ENCODE results near the gene KRTAP3-2.
"Not testable (repeated sequence)": the region's sequence is repeated elsewhere in the genome, so short reads cannot be mapped to it uniquely, and the experiment has no call there.

KRTAP3-2 gene

DNA sequence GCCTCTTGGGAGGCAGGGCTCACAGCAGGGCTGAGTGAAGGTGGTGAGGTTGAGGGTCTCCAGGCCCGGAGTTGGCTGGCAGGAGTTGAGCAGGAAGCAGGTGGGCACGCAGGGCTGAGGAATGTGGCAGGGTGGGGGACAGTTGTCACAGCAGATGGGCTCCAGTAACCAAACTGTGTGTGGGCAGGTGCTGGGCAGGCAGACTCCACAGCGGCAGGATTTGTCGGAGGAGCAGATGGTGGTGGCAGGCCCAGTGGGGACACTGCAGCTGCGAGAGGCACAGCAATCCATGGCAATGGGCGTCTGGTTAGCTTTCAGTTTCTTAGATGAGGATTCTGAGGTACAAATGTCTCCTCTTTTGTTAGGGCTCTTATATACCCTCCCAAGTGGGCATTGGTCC lies at the start of gene KRTAP3-2:
Gene KRTAP3-2 (minus strand): TSS at position 344 of the 400 bp plus-strand sequence. CDS start 53 bp downstream, at position 291.
- not testable (repeated sequence) for DNase-seq

DNA sequence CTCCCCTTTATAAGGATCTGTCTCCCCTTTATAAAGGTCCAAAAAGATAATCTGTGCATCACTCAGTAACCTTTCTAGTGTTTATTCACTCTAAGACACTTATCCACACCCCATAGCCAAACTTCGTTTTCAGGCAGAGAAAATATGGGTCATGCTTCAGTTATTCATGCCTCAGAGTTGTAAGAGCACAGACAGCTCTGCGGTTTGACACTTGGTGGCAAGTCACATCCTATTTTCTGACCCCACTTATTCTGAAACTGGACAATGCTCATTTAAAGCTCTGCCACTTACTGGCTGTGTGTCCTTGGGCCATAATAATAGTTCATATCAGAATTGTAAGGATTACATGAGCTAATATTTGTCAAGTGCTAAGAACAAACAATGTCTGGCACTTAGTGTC lies 49.4 kb upstream of the KRTAP3-2 start:
- DNase-seq: no peak

DNA sequence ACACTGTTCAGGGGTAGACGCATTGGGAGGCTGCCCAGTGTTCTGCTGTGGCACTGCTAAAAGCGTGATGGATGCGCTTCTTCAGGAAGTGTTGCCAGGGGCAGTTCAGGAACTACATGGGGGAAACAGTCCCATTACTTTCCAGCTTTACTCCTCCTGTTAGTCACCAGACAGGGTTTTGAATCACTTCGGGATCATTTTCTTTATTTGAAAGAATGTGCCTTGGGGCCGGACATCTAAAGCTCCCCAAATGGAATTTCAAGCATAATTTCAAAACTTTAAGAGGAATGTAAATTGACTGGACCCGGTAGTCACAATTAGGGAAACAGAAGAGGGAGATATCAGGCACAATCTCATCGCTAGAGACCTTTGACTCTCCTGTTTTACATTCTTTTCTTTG lies 48.7 kb upstream of the KRTAP3-2 start:
- no peak for DNase-seq

DNA sequence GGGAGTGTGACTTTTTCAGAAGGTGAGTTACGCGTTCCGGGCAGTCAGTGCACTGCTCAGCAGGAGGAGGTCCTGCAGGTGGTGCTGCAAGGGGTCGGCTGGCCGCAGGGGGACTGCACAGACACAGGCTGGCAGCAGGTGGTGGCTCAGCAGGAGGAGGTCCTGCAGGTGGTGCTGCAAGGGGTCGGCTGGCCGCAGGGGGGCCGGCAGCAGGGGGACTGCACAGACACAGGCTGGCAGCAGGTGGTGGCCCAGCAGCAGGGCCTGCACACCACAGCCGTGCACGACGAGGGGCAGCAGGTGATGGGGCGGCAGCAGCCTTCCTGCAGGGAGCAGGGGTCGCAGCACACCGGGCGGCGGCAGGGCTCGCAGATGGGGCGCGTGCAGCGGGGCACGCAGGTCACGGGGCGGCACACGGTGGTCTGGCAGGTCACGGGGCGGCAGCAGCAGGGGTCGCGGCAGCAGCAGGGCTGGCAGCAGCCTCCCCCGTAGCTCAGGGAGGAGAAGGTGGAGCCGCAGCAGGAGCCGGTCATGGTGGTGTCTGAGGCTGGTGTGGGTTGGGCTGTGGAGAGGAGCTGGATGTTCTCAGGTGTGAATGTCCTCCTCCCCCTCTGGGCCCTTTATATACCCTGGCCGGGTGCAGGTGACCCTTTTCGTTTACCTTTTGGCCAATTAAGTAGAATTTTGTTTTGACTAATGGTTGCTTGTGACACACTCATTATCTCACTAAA lies 47.2 kb upstream of the KRTAP3-2 start, which contains the start of gene KRTAP2-1:
Gene KRTAP2-1 (minus strand): TSS at position 582 of the 731 bp plus-strand sequence. CDS start 49 bp downstream, at position 533.
- not testable (repeated sequence) for DNase-seq

DNA sequence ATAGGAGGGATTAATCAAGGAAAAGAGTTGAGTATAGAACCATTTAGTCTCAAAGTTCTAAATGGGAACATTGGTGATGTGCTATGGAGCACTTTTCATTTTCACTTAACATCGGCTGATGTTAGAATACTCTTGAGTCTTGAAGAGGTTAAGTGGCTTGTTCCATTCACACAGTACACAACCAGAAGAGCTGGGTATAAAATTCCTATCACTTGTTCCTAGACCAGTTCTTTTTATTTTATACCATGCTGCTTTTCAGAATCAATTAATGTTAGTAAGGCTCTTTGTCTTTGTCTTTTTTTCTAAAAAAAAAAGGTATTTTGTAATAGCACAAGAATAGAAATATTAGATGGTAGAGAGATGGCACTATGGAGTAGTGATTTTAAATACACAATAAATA lies 43.2 kb upstream of the KRTAP3-2 start:
- DNase-seq: no peak

DNA sequence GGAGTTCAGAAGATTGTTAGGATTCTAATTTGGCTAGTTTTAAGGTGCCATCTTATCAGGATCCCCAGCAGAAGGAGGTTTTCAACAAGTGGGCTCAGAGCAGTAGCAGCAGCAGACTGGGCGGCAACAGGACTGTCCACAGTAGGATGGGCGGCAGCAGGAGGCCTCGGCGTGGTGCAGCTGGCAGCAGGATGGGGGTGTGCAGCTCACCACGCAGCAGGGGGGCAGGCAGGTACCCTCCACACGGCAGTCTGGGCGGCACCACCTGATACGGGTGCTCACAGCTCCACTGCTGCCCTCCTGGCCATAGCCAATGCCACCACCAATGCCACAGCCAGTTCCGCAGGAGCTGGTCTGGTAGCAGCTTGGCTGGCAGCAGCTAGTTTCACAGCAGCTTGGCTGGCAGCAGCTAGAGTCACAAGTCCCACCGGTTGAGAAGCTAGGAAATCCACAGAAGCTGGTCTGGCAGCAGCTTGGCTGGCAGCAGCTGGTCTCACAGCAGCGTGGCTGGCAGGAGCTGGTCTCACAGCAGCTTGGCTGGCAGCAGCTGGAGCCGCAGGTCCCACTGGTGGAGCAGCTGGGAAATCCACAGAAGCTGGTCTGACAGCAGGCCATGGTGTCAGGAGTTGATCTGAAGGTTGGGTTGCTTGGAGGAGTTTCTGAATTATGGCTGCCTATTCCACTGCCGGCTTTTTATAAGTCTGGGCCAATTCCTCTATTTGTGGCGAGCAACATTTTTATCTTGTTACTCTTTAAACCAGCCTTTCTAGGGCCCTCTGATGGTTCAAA lies 41.3 kb upstream of the KRTAP3-2 start, which contains the start of gene KRTAP1-1:
Gene KRTAP1-1 (minus strand): TSS at position 668 of the 789 bp plus-strand sequence. CDS start 53 bp downstream, at position 615.
- DNase-seq: not testable (repeated sequence)

DNA sequence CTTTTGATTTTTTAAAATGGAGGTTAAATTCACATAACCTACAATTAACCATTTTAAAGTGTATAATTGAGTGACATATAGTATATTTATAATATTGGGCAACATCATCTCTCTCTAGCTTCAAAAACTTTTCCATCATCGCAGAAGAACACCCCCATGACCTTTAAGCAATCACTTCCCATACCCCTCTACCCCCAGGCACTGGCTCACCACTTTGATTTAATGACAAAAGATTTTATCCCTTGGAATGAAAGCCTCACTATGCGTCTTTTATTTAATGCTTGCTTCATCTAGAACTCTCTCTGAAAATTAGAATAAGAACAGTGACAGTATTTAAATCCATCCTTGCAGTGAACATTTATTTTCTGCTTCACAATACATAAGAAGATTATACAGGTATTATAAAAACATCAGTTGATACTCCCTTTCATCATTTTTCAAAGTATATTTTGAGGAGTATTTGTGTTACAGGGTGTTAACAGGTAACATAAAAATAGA lies 38.2 kb upstream of the KRTAP3-2 start:
- no peak for DNase-seq

DNA sequence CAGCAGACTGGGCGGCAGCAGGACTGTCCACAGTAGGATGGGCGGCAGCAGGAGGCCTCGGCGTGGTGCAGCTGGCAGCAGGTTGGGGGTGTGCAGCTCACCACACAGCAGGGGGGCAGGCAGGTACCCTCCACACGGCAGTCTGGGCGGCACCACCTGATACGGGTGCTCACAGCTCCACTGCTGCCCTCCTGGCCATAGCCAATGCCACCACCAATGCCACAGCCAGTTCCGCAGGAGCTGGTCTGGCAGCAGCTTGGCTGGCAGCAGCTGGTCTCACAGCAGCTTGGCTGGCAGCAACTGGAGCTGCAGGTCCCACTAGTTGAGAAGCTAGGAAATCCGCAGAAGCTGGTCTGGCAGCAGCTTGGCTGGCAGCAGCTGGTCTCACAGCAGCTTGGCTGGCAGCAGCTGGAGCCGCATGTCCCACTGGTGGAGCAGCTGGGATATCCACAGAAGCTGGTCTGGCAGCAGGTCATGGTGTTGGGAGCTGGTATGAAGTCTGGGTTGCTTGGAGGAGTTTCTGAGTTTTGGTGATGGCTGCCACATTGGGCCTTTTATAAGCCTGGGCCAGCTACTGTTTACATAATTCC lies 34.7 kb upstream of the KRTAP3-2 start, which contains the start of gene KRTAP1-3:
Gene KRTAP1-3 (minus strand): TSS at position 529 of the 590 bp plus-strand sequence. CDS start 53 bp downstream, at position 476.
- not testable (repeated sequence) for DNase-seq

DNA sequence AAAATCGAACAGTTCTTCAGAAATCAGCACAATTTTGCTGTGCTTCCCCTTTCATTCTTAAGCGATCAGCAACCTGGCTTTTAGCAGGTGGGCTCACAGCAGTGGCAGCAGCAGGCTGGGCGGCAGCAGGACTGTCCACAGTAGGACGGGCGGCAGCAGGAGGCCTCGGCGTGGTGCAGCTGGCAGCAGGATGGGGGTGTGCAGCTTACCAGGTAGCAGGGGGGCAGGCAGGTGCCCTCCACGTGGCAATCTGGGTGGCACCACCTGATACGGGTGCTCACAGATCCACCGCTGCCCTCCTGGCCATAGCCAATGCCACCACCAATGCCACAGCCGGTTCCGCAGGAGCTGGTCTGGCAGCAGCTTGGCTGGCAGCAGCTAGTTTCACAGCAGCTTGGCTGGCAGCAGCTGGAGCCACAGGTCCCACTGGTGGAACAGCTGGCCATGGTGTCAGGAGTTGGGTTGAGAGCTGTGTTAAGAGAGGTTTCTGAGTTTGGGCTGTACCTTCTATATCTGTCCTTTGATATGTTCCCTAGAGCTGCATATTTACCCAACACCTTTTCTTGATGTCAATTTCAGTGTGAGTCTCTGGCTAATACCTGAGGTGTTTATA lies 30.0 kb upstream of the KRTAP3-2 start, which contains the start of gene KRTAP1-4:
Gene KRTAP1-4 (minus strand): TSS at position 563 of the 613 bp plus-strand sequence. CDS start 117 bp downstream, at position 446.
- DNase-seq: no peak

DNA sequence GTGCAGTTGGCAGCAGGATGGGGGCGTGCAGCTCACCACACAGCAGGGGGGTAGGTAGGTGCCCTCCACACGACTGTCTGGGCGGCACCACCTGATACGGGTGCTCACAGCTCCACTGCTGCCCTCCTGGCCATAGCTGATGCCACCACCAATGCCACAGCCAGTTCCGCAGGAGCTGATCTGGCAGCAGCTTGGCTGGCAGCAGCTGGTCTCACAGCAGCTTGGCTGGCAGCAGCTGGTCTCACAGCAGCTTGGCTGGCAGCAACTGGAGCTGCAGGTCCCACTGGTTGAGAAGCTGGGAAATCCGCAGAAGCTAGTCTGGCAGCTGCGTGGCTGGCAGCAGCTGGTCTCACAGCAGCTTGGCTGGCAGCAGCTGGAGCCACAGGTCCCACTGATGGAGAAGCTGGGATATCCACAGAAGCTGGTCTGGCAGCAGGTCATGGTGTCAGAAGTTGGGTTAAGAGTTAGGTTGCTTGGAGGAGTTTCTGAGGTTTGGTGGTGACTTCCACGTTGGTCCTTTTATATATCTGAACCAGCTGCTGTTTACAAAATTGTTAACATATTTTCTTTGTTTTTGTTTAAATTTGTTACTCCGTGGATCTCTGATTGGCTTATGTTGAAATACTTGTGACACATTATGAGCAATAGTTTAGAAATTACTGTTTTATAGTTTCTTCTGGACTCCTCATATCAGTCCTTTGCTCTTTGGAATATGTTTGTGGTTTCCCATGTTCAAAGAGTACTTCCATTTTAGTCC lies 27.2 kb upstream of the KRTAP3-2 start, which contains the start of gene KRTAP1-5:
Gene KRTAP1-5 (minus strand): TSS at position 494 of the 757 bp plus-strand sequence. CDS start 53 bp downstream, at position 441.
- DNase-seq: no peak

DNA sequence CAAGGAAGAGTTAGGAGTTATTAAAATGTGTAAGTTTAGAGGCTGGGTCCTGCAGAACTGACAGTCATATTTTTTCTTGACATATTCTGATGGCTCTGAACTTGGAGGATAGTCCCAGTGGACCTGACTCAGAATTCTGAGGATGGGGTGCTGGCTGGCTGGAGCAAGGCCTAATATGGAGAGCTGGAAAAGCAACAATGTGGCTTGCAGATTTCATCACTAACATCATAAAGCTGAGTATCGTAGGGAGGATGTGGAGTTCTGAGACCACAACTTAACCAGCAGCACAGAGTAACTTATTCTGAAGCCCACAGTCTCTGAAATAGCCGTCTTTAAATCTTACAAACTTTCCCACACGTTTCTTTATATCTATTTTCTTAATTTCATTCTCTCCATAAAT lies 25.0 kb upstream of the KRTAP3-2 start:
- no peak for DNase-seq

DNA sequence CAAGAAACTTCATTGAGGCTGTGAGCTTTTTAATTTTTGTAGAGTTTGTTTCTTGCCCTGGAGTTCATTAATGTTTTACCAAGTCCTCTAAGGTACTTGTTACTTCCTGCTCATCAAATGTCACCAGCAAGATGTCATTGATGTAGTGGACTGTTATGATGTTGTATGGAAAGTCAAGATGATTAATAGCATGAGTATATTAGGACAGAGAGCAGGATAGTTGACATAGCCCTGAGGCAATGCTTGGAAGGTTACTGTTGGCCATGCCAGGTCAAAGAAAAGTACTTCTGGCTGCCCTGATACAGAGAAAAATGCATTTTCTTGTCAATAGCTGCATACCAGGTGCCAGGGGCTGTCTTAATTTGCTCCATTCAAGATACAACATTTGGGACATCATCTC lies 20.6 kb upstream of the KRTAP3-2 start:
- DNase-seq: no peak

DNA sequence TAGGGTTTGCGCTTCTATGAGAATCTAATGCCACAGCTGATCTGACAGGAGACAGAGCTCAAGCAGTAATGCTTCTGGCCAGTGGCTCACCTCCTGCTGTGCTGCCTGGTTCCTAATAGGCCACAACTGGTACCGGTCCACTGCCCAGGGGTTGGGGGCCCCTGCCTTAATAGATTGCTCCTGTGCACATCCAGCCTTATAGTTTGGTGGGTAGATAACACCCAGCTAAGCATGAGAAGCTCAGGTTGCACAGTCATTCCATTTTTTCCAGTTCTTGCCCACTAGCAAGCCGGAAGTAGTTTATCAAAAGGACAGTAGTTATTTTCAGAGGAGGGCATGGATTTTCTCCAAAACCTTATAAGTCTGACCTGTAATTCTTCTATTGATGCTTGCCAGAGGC lies 19.7 kb upstream of the KRTAP3-2 start:
- DNase-seq: no peak

DNA sequence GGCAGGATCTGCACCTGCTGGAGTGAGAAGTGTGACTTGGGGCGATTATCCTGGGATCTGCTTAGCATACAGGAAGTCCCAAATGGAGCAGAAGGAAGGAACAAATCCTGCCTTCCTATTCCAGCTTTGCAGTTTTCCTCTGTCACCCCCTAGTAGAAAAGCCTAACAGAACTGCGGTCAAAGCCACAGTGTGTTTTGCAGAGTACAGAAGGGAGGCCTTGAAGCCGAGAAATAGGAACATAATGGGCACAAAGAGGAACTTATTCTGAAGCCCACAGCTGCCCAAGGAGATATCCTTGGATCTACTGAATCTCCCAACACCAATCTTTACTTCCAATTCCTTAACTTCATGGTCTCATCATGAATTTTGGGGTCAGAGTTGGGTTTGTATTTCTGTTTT lies 18.8 kb upstream of the KRTAP3-2 start:
- DNase-seq: no peak

DNA sequence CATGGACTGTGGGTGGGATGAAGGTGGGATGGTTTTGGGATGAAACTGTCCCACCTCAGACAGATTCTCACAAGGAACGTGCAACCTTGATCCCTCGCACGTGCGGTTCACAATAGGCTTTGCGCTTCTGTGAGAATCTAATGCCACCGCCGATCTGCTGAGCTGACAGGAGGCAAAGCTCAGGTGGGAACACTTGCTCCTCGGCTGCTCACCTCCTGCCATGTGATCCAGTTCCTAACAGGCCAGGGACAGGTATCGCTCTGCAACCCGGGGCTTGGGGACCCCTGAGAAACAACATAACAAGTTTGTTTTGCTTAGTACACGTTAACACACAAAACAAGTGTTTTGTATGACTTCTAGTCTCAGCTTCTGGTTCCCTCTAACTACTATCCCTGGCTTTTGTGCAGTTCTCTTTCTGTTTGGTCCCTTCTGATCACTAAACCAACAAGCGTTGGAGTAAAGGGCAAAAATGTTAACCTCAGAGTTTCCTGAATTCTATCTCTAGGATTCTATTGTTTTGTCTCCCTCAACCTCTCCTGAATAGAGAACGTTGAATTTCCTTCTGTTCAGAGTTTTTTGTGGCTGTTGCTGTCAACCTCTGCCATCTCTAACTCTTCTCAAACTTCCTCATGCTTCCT lies 17.0 kb upstream of the KRTAP3-2 start:
- no peak for DNase-seq

DNA sequence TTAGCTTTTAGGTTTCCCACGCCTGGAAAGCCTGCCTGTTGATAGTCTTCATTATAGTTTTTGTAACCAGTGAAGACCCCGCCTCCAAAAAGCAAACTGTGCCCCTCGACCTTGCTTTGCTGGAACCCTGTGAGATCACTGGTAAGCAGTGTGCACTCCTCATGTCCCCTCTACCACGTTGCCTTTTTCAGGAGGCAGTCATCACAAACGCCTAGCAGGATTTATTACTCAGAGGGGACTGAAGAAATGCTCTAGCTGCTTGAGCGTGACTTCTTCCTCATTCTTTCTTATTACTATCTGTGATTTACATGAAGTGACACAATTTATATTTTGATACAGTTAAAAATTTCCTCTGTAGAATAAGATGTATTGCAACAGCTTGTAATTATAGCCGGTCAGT lies 15.7 kb upstream of the KRTAP3-2 start:
- no peak for DNase-seq

DNA sequence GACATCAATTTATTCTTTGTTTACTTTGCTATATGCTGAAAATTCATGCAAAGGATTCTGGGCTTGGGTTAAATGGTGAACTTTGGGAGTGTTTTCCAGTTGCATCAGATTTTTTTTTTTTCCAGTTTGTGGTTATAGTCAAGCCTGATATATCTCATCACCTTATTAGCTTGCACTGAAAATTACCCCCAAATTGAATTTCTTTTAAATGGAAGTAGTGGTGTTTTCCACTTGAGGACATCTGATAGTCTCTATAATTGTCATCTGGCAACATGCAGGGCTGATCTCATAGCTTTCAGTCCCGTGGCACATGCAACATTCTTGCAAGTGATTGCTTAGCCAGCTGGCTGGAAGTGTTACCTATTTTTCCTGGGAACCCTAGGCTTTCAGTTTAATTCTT lies 13.9 kb upstream of the KRTAP3-2 start:
- DNase-seq: peak; percentile 68

DNA sequence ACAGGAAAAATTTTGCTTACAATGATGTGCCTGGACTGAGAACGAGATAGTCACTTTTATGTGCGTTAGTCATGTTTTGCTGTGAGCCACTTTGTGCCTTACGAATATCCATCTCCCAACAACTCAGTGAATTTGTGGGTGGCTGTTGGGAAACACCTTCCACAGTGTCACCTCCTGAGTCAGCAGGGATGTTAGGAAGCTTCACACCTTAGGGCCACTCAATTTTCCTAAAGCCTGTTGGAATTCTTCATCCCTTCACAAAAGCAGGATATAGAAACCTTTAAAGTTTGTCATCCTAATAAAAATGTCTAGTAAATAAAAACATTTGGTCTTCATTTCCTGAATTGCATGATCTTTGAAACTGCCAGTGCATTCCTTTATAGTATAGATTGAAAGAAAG lies 13.5 kb upstream of the KRTAP3-2 start:
- DNase-seq: no peak

DNA sequence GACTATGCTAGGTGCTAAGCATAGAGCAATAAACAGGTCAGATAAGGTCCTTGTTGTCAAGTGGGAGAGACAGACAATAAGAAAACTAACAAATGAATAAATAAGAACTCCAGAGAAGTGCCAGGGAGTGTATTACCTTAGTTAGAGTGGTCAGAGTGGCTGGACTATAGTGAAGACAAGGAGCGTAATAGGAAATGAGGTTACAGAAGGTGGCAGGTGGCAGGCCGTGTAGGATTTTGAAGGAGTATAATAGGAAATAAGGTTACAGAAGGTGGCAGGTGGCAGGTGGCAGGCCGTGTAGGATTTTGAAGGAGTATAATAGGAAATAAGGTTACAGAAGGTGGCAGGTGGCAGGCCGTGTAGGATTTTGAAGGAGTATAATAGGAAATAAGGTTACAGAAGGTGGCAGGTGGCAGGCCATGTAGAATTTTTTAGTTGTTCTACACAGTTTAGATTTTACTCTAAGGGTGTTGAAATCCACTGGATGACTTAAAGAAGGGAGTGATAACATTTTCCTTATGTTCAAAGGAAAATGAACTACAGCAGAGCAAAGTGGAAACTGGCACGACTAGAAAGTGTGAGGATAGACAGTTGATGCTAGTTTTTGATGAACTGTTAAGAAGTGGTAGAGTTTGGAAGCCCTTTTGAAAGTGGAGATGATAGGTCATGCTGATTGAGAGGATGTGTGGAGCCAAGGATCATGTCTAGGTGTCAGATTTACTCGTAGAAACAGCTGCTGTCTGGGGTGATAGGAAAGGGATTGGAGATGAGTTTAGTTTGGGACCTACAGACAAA lies 12.8 kb upstream of the KRTAP3-2 start:
- no peak for DNase-seq

DNA sequence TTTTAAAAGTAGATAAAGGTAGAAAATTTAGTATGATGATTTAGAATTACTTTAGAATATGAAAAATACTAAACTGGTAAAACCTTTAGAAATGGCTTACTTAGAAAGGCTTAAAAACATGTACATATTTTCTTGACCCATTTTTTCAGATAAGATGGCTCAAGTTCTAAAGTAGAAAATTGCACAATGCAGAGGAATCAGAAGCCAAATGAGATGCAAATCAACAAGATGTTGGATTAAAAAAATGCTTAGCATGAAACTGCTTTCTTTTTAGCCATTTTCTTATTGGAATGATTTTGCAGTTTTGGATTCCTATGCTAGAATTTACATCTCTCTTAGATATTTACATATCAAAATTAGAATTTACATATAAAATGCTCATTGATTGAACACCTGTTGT lies 10.7 kb upstream of the KRTAP3-2 start:
- no peak for DNase-seq
